WTC11 (cell line): ENCODE data around the gene SMYD3. TPM values are rescaled to one million over a fixed set of nuclear protein-coding genes. Genes with fewer than 3 reads are reported as not detected.
A peak's percentile ranks its signal among the peaks of the same experiment; 100 is the strongest.

Experiments used
- ATAC-seq: fragments of 200-7000 bp; cut with Tn5 transposase; 2 replicates; pipeline ENCODE4 v1.10.0; 2021; ENCODE audit warnings: mild to moderate bottlenecking, moderate library complexity
- CTCF ChIA-PET: fragments of 300-600 bp; sonication (Branson Sonifier 250); formaldehyde crosslinking; loops from one replicate; lab custom pipeline; 2021; ENCODE audit warnings: antibody characterized with exemption; lab: Charles Lee
- POLR2A ChIA-PET: fragments of 350-600 bp; sonication (Branson Sonifier 250); formaldehyde crosslinking; loops from one replicate; lab custom pipeline; 2021; ENCODE audit warnings: antibody characterized with exemption; lab: Charles Lee
- DNase-seq: peaks from one replicate; pipeline ENCODE4 v3.0.0; 2021; ENCODE audit warnings: low spot score
- H3K27ac Mint-ChIP-seq: 2 replicates; pipeline ENCODE4 v1.8.0; 2021; ENCODE audit warnings: mixed read lengths
- H3K27me3 Mint-ChIP-seq: 2 replicates; pipeline ENCODE4 v1.8.0; 2021; ENCODE audit warnings: low read depth, mild to moderate bottlenecking, moderate library complexity, mixed read lengths
- H3K36me3 Mint-ChIP-seq: 2 replicates; pipeline ENCODE4 v1.8.0; 2021; ENCODE audit warnings: mixed read lengths
- H3K4me1 Mint-ChIP-seq: 2 replicates; pipeline ENCODE4 v1.8.0; 2022; ENCODE audit warnings: mixed read lengths
- H3K4me3 Mint-ChIP-seq: 2 replicates; pipeline ENCODE4 v1.8.0; 2021; ENCODE audit warnings: mild to moderate bottlenecking, moderate library complexity, mixed read lengths
- H3K9me3 Mint-ChIP-seq: 2 replicates; pipeline ENCODE4 v1.8.0; 2021; ENCODE audit warnings: mixed read lengths
- CREB1 ChIP-seq: sonication (generic); formaldehyde crosslinking; IDR thresholded peaks from 2 replicates; pipeline ENCODE4 v1.8.0; 2023; ENCODE audit warnings: mild to moderate bottlenecking, missing genetic modification reagents
- FOXK1 ChIP-seq: sonication (generic); formaldehyde crosslinking; IDR thresholded peaks from 2 replicates; pipeline ENCODE4 v1.8.0; 2022; ENCODE audit warnings: mild to moderate bottlenecking, moderate library complexity, missing genetic modification reagents
- JAZF1 ChIP-seq: fragments of 250-450 bp; sonication (Bioruptor Pico); IDR thresholded peaks from 2 replicates; pipeline ENCODE4 v1.9.0; 2021; ENCODE audit warnings: moderate library complexity, mild to moderate bottlenecking, inconsistent platforms
- JUN ChIP-seq: sonication (generic); formaldehyde crosslinking; IDR thresholded peaks from 2 replicates; pipeline ENCODE4 v1.8.0; 2023; ENCODE audit warnings: mild to moderate bottlenecking, missing genetic modification reagents
- NR2C2 ChIP-seq: sonication (generic); formaldehyde crosslinking; IDR thresholded peaks from 2 replicates; pipeline ENCODE4 v1.8.0; 2022; ENCODE audit warnings: mild to moderate bottlenecking, missing genetic modification reagents
- OVOL2 ChIP-seq: fragments of 250-450 bp; sonication (Bioruptor Pico); IDR thresholded peaks from 2 replicates; pipeline ENCODE4 v1.9.0; 2021; ENCODE audit warnings: mild to moderate bottlenecking, borderline replicate concordance
- RORB ChIP-seq: fragments of 250-450 bp; sonication (Bioruptor Pico); IDR thresholded peaks from 2 replicates; pipeline ENCODE4 v1.9.0; 2021; ENCODE audit warnings: mild to moderate bottlenecking
- SMAD3 ChIP-seq: sonication (generic); formaldehyde crosslinking; IDR thresholded peaks from 2 replicates; pipeline ENCODE4 v1.8.0; 2022; ENCODE audit warnings: missing genetic modification reagents, mild to moderate bottlenecking, borderline replicate concordance
- SOX15 ChIP-seq: fragments of 250-450 bp; sonication (Bioruptor Pico); IDR thresholded peaks from 2 replicates; pipeline ENCODE4 v1.9.0; 2021; ENCODE audit warnings: mild to moderate bottlenecking
- SP1 ChIP-seq: sonication (generic); formaldehyde crosslinking; conservative IDR thresholded peaks from 2 replicates; pipeline ENCODE4 v1.8.1; 2022; ENCODE audit warnings: missing genetic modification reagents
- TEAD1 ChIP-seq: sonication (generic); formaldehyde crosslinking; IDR thresholded peaks from 2 replicates; pipeline ENCODE4 v1.8.0; 2022; ENCODE audit warnings: mild to moderate bottlenecking, missing genetic modification reagents
- USF1 ChIP-seq: sonication (generic); formaldehyde crosslinking; IDR thresholded peaks from 2 replicates; pipeline ENCODE4 v1.8.0; 2022; ENCODE audit warnings: mild to moderate bottlenecking, missing genetic modification reagents
- ZBTB21 ChIP-seq: sonication (generic); formaldehyde crosslinking; IDR thresholded peaks from 2 replicates; pipeline ENCODE4 v1.8.1; 2023; ENCODE audit warnings: mild to moderate bottlenecking, missing genetic modification reagents, borderline replicate concordance
- ZNF121 ChIP-seq: sonication (generic); formaldehyde crosslinking; IDR thresholded peaks from 2 replicates; pipeline ENCODE4 v1.8.0; 2023; ENCODE audit warnings: missing genetic modification reagents
- ZNF263 ChIP-seq: sonication (generic); formaldehyde crosslinking; IDR thresholded peaks from 2 replicates; pipeline ENCODE4 v1.8.1; 2022; ENCODE audit warnings: low read depth, mild to moderate bottlenecking, moderate library complexity, missing genetic modification reagents
- ZNF416 ChIP-seq: fragments of 250-450 bp; sonication (Bioruptor Pico); IDR thresholded peaks from 2 replicates; pipeline ENCODE4 v1.9.0; 2021; ENCODE audit warnings: mild to moderate bottlenecking, inconsistent platforms
- ZNF425 ChIP-seq: fragments of 250-450 bp; sonication (Bioruptor Pico); conservative IDR thresholded peaks from 2 replicates; pipeline ENCODE4 v1.9.0; 2021; ENCODE audit warnings: mild to moderate bottlenecking
- total RNA-seq: library from RNA; stranded (reverse); gene quantifications from 3 replicates; pipeline ENCODE4 v1.2.3, GENCODE V29; 2021
- TF ChIP-seq, protein P1 (sequence below): sonication (generic); formaldehyde crosslinking; IDR thresholded peaks from 2 replicates; pipeline ENCODE4 v1.8.1; 2022; ENCODE audit warnings: low read depth, mild to moderate bottlenecking, moderate library complexity, missing genetic modification reagents, borderline replicate concordance
- TF ChIP-seq, protein P2 (sequence below): fragments of 250-450 bp; sonication (Bioruptor Pico); IDR thresholded peaks from 2 replicates; pipeline ENCODE4 v1.9.0; 2021; ENCODE audit warnings: moderate library complexity, mild to moderate bottlenecking, inconsistent platforms, borderline replicate concordance
- TF ChIP-seq, protein P3 (sequence below): sonication (generic); formaldehyde crosslinking; conservative IDR thresholded peaks from 2 replicates; pipeline ENCODE4 v1.8.1; 2023; ENCODE audit warnings: mild to moderate bottlenecking, low read depth, missing genetic modification reagents, moderate library complexity
- TF ChIP-seq, protein P4 (sequence below): fragments of 250-450 bp; sonication (Bioruptor Pico); IDR thresholded peaks from 2 replicates; pipeline ENCODE4 v1.9.0; 2021; ENCODE audit warnings: mild to moderate bottlenecking

The SMYD3 gene
- total RNA-seq, 1 experiment from 2014 or later, result 21.4 TPM

GRCh38 chr1:246110343-246111219 lies 396.5 kb downstream of the SMYD3 start (continued):
- TF ChIP-seq, protein P1, sequence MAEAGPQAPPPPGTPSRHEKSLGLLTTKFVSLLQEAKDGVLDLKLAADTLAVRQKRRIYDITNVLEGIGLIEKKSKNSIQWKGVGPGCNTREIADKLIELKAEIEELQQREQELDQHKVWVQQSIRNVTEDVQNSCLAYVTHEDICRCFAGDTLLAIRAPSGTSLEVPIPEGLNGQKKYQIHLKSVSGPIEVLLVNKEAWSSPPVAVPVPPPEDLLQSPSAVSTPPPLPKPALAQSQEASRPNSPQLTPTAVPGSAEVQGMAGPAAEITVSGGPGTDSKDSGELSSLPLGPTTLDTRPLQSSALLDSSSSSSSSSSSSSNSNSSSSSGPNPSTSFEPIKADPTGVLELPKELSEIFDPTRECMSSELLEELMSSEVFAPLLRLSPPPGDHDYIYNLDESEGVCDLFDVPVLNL, result no peak
- TF ChIP-seq FOXK1 (CRISPR knock-in tag) (no peak), SMAD3 (CRISPR knock-in tag) (no peak), JUN (CRISPR knock-in tag) (no peak), ZNF263 (CRISPR knock-in tag) (no peak)

- TF ChIP-seq SMAD3 (CRISPR knock-in tag), result no peak
- TF ChIP-seq CREB1 (CRISPR knock-in tag), result no peak
- no peak for TF ChIP-seq USF1
- TF ChIP-seq TEAD1 (CRISPR knock-in tag), result no peak
- TF ChIP-seq RORB (CRISPR knock-in tag), result no peak
- TF ChIP-seq JUN (CRISPR knock-in tag), result no peak
- TF ChIP-seq, protein P2, sequence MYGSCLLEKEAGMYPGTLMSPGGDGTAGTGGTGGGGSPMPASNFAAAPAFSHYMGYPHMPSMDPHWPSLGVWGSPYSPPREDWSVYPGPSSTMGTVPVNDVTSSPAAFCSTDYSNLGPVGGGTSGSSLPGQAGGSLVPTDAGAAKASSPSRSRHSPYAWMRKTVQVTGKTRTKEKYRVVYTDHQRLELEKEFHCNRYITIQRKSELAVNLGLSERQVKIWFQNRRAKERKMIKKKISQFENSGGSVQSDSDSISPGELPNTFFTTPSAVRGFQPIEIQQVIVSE (CRISPR knock-in tag), result no peak
- no peak for TF ChIP-seq ZBTB21 (CRISPR knock-in tag)
- no peak for TF ChIP-seq ZNF425
- TF ChIP-seq OVOL2 (CRISPR knock-in tag), result no peak
- TF ChIP-seq ZNF416, result no peak
- TF ChIP-seq, protein P3, sequence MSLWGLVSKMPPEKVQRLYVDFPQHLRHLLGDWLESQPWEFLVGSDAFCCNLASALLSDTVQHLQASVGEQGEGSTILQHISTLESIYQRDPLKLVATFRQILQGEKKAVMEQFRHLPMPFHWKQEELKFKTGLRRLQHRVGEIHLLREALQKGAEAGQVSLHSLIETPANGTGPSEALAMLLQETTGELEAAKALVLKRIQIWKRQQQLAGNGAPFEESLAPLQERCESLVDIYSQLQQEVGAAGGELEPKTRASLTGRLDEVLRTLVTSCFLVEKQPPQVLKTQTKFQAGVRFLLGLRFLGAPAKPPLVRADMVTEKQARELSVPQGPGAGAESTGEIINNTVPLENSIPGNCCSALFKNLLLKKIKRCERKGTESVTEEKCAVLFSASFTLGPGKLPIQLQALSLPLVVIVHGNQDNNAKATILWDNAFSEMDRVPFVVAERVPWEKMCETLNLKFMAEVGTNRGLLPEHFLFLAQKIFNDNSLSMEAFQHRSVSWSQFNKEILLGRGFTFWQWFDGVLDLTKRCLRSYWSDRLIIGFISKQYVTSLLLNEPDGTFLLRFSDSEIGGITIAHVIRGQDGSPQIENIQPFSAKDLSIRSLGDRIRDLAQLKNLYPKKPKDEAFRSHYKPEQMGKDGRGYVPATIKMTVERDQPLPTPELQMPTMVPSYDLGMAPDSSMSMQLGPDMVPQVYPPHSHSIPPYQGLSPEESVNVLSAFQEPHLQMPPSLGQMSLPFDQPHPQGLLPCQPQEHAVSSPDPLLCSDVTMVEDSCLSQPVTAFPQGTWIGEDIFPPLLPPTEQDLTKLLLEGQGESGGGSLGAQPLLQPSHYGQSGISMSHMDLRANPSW (CRISPR knock-in tag), result no peak
- TF ChIP-seq JAZF1 (CRISPR knock-in tag), result no peak
- TF ChIP-seq SOX15, result no peak
- TF ChIP-seq ZNF121 (CRISPR knock-in tag), result no peak
- TF ChIP-seq SP1, result no peak
- no peak for TF ChIP-seq NR2C2
- TF ChIP-seq, protein P4, sequence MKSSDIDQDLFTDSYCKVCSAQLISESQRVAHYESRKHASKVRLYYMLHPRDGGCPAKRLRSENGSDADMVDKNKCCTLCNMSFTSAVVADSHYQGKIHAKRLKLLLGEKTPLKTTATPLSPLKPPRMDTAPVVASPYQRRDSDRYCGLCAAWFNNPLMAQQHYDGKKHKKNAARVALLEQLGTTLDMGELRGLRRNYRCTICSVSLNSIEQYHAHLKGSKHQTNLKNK (CRISPR knock-in tag), result no peak
- TF ChIP-seq, all 79 proteins: peak for 0
- ChIA-PET POLR2A (no interaction called here), CTCF (no interaction called here)
- ATAC-seq, result no peak
- Mint-ChIP-seq H3K27ac (0 out of 2 replicates have a peak overlapping the region, but pooled peaks have one; percentile 8), H3K4me1 (peaks cover 19% of the 10 kb centered on the region), H3K9me3 (peaks cover 23% of the 10 kb centered on the region), H3K36me3 (peaks cover 16% of the 10 kb centered on the region), H3K27me3 (no peaks in the 10 kb centered on the region), H3K4me3 (no peak overlapping the region)
- no peak for DNase-seq
Measured at GRCh38 chr1:246108278-246108925, 398.7 kb downstream of the SMYD3 start.
